OCI-LY1 (cell line): ENCODE measurements around the gene SAMD1.

Source experiments
- H2AFZ ChIP-seq: fragments of 200-600 bp; sonication (generic), shearing (Covaris generic); 2 replicates; pipeline ENCODE4 v1.6.0; 2014; ENCODE audit warnings: antibody characterized with exemption, mild to moderate bottlenecking, low read length
- H3F3A ChIP-seq: fragments of 200-600 bp; sonication (generic), shearing (Covaris generic); 2 replicates; pipeline ENCODE4 v1.6.0; 2014; ENCODE audit warnings: mild to moderate bottlenecking, antibody characterized with exemption, low read length, moderate library complexity; ENCODE audit not compliant: insufficient read depth
- H3K27ac ChIP-seq: fragments of 200-600 bp; sonication (generic); 2 replicates; pipeline ENCODE4 v1.5.1; 2014; ENCODE audit warnings: low read length, mixed run types, mild to moderate bottlenecking, low read depth; ENCODE audit not compliant: poor library complexity, severe bottlenecking
- H3K27me3 ChIP-seq: fragments of 200-600 bp; sonication (generic); 2 replicates; pipeline ENCODE4 v1.6.0; 2014; ENCODE audit warnings: antibody characterized with exemption, mild to moderate bottlenecking, low read length, moderate library complexity; ENCODE audit not compliant: insufficient read depth
- H3K36me3 ChIP-seq: fragments of 200-600 bp; sonication (generic); 2 replicates; pipeline ENCODE4 v1.6.1; 2014; ENCODE audit warnings: mild to moderate bottlenecking, antibody characterized with exemption, low read length, moderate library complexity, mixed read lengths; ENCODE audit not compliant: insufficient read depth
- H3K4me1 ChIP-seq: fragments of 200-600 bp; sonication (generic); 2 replicates; pipeline ENCODE4 v1.5.1; 2014; ENCODE audit warnings: mild to moderate bottlenecking, low read length, moderate library complexity; ENCODE audit not compliant: insufficient read depth, severe bottlenecking
- H3K4me2 ChIP-seq: fragments of 200-600 bp; sonication (generic), shearing (Covaris generic); 2 replicates; pipeline ENCODE4 v1.6.1; 2014; ENCODE audit warnings: low read length
- H3K4me3 ChIP-seq: fragments of 200-600 bp; sonication (generic); 2 replicates; pipeline ENCODE4 v1.5.1; 2014; ENCODE audit warnings: low read length, low read depth, mild to moderate bottlenecking, mixed read lengths; ENCODE audit not compliant: poor library complexity, severe bottlenecking
- H3K79me2 ChIP-seq: fragments of 200-600 bp; shearing (Covaris generic); 2 replicates; pipeline ENCODE4 v1.6.1; 2016; ENCODE audit warnings: mixed run types, low read length, mixed read lengths; ENCODE audit not compliant: insufficient read depth
- H3K9ac ChIP-seq: fragments of 200-600 bp; sonication (generic), shearing (Covaris generic); 2 replicates; pipeline ENCODE4 v1.6.1; 2014; ENCODE audit warnings: mild to moderate bottlenecking, low read length, mixed read lengths
- H3K9me2 ChIP-seq: fragments of 200-600 bp; sonication (generic), shearing (Covaris generic); 2 replicates; pipeline ENCODE4 v1.6.1; 2014; ENCODE audit warnings: low read depth, mild to moderate bottlenecking, low read length, mixed read lengths
- H3K9me3 ChIP-seq: fragments of 200-600 bp; shearing (Covaris generic); 2 replicates; pipeline ENCODE4 v1.6.1; 2014; ENCODE audit warnings: low read length, mixed read lengths
- H4K20me1 ChIP-seq: fragments of 200-600 bp; sonication (generic), shearing (Covaris generic); 2 replicates; pipeline ENCODE4 v1.6.0; 2016; ENCODE audit warnings: mild to moderate bottlenecking, low read length; ENCODE audit not compliant: insufficient read depth
- EZH2 ChIP-seq: fragments of 200-600 bp; sonication (generic), shearing (Covaris generic); IDR thresholded peaks from 2 replicates; pipeline ENCODE4 v1.8.0; 2017; ENCODE audit warnings: borderline replicate concordance, mixed run types, mild to moderate bottlenecking, antibody characterized with exemption, low read length, moderate library complexity, mixed read lengths
- TF ChIP-seq, protein P1 (sequence below): fragments of 200-600 bp; sonication (generic), shearing (Covaris generic); IDR thresholded peaks from 2 replicates; pipeline ENCODE4 v1.5.1; 2017; ENCODE audit warnings: mild to moderate bottlenecking, antibody characterized with exemption, low read length, moderate library complexity, mixed read lengths

The SAMD1 gene

GRCh38 chr19:14053500-14053899, 37.1 kb downstream of the SAMD1 start:
- TF ChIP-seq EZH2, result no peak
- TF ChIP-seq, protein P1, sequence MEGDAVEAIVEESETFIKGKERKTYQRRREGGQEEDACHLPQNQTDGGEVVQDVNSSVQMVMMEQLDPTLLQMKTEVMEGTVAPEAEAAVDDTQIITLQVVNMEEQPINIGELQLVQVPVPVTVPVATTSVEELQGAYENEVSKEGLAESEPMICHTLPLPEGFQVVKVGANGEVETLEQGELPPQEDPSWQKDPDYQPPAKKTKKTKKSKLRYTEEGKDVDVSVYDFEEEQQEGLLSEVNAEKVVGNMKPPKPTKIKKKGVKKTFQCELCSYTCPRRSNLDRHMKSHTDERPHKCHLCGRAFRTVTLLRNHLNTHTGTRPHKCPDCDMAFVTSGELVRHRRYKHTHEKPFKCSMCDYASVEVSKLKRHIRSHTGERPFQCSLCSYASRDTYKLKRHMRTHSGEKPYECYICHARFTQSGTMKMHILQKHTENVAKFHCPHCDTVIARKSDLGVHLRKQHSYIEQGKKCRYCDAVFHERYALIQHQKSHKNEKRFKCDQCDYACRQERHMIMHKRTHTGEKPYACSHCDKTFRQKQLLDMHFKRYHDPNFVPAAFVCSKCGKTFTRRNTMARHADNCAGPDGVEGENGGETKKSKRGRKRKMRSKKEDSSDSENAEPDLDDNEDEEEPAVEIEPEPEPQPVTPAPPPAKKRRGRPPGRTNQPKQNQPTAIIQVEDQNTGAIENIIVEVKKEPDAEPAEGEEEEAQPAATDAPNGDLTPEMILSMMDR, result no peak
- H3K9ac ChIP-seq, result no peak overlapping the region
- H3K36me3 ChIP-seq, result no peaks in the 10 kb centered on the region
- H3K79me2 ChIP-seq, result no peaks in the 10 kb centered on the region
- H3K27me3 ChIP-seq, result peaks cover 5% of the 10 kb centered on the region; the same call in 1 of the 2 replicates
- H3K27ac ChIP-seq, result no peak overlapping the region
- no peak overlapping the region for H3K4me3 ChIP-seq
- no peaks in the 10 kb centered on the region for H3K4me1 ChIP-seq
- no peak overlapping the region for H3K4me2 ChIP-seq
- H3K9me3 ChIP-seq, result 0 out of 2 replicates have a peak, but pooled peaks cover under 1% of the 10 kb centered on the region
- no peaks in the 10 kb centered on the region for H3K9me2 ChIP-seq
- no peaks in the 10 kb centered on the region for H3F3A ChIP-seq
- no peaks in the 10 kb centered on the region for H4K20me1 ChIP-seq
- H2AFZ ChIP-seq, result no peak overlapping the region

DNA sequence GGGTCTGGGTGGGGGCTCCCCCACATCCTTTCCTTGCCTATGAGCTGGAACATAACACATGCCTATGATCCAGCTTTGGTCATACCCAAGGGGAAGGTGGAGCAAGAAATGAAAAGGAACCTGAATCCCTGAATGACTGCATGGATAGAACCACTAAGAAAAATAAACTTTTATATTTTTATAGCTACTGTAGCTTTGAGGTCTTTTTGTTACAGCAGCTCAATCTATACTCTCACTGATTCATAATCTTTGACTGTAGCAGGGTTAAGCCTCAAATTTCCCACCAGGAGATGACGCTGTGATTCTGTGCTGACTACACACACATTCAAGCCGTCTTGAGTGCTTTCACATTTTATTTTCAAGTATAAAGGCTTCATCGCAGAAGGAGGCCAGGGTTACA, 37.5 kb downstream of the SAMD1 start:
- Histone ChIP-seq H3K4me3 (no peak overlapping the region), H3K9me2 (no peaks in the 10 kb centered on the region), H3K27me3 (peaks cover 1% of the 10 kb centered on the region; the same call in 1 of the 2 replicates), H3K27ac (no peak overlapping the region), H3K9ac (no peak overlapping the region), H3K4me1 (no peaks in the 10 kb centered on the region), H3K36me3 (no peaks in the 10 kb centered on the region), H3K4me2 (no peak overlapping the region), H3F3A (no peaks in the 10 kb centered on the region), H4K20me1 (no peaks in the 10 kb centered on the region), H3K9me3 (0 out of 2 replicates have a peak, but pooled peaks cover 3% of the 10 kb centered on the region), H3K79me2 (no peaks in the 10 kb centered on the region), H2AFZ (no peak overlapping the region)
- TF ChIP-seq, protein P1, result no peak
- no peak for TF ChIP-seq EZH2

- H3K27me3 ChIP-seq, result no peaks in the 10 kb centered on the region
- H2AFZ ChIP-seq, result no peak overlapping the region
- H3K4me1 ChIP-seq, result no peaks in the 10 kb centered on the region
- H3K27ac ChIP-seq, result no peak overlapping the region
- H3K4me3 ChIP-seq, result no peak overlapping the region
- H3F3A ChIP-seq, result no peaks in the 10 kb centered on the region
- H4K20me1 ChIP-seq, result no peaks in the 10 kb centered on the region
- H3K36me3 ChIP-seq, result no peaks in the 10 kb centered on the region
- 0 out of 2 replicates have a peak, but pooled peaks cover 3% of the 10 kb centered on the region for H3K9me3 ChIP-seq
- no peaks in the 10 kb centered on the region for H3K79me2 ChIP-seq
- H3K9ac ChIP-seq, result no peak overlapping the region
- TF ChIP-seq, protein P1, result no peak
- no peak for TF ChIP-seq EZH2
- H3K4me2 ChIP-seq, result no peak overlapping the region
- no peaks in the 10 kb centered on the region for H3K9me2 ChIP-seq
Observed at GRCh38 chr19:14052470-14052869, 38.1 kb downstream of the SAMD1 start.
